ENCODE results near the gene HOMEZ.
"Not testable (repeated sequence)": the region's sequence is repeated elsewhere in the genome, so short reads cannot be mapped to it uniquely, and the experiment has no call there.

The HOMEZ gene

GRCh38 chr14:23307146-23307530 is 21.2 kb upstream of the HOMEZ start:
- no peak for DNase-seq

- peak; percentile 91 for DNase-seq
These were observed 20.6 kb upstream of the HOMEZ start, which contains the start of gene BCL2L2 for GRCh38 chr14:23306412-23307145. Gene BCL2L2, plus strand, starts transcription at chr14:23306833. Its CDS starts 935 bp downstream, at chr14:23307768.

GRCh38 chr14:23302290-23303225 is 16.6 kb upstream of the HOMEZ start, which contains the start of gene PPP1R3E:
Gene PPP1R3E, minus strand, starts transcription at chr14:23302859. Its CDS starts 283 bp downstream, at chr14:23302576.
- peak; percentile 56 for DNase-seq

- DNase-seq: no peak
These were observed 16.0 kb upstream of the HOMEZ start for GRCh38 chr14:23301969-23302289.

- peak; percentile 99 for DNase-seq
These were observed 15.5 kb upstream of the HOMEZ start for GRCh38 chr14:23301288-23301968.

GRCh38 chr14:23300687-23301223 is 14.8 kb upstream of the HOMEZ start:
- DNase-seq: peak; percentile 19

GRCh38 chr14:23299986-23300686 is 14.2 kb upstream of the HOMEZ start:
- no peak for DNase-seq

GRCh38 chr14:23299211-23299957 is 13.5 kb upstream of the HOMEZ start:
- DNase-seq: peak; percentile 41

GRCh38 chr14:23297611-23298277 is 11.8 kb upstream of the HOMEZ start:
- DNase-seq: no peak

GRCh38 chr14:23297096-23297495 is 11.2 kb upstream of the HOMEZ start:
- DNase-seq: no peak

- no peak for DNase-seq
These were observed 10.3 kb upstream of the HOMEZ start for GRCh38 chr14:23296012-23296777.

- peak; percentile 65 for DNase-seq
These were observed 9.0 kb upstream of the HOMEZ start for GRCh38 chr14:23294734-23295561.

- DNase-seq: no peak
These were observed 1.1 kb upstream of the HOMEZ start for GRCh38 chr14:23286902-23287479.

- no peak for DNase-seq
These were observed 357 bp downstream of the HOMEZ start for GRCh38 chr14:23285530-23286019.

- DNase-seq: peak; percentile 2
These were observed 1.0 kb downstream of the HOMEZ start for GRCh38 chr14:23284654-23285529.

GRCh38 chr14:23281247-23281646 is 4.7 kb downstream of the HOMEZ start:
- no peak for DNase-seq

GRCh38 chr14:23277928-23278327 is 8.0 kb downstream of the HOMEZ start:
- DNase-seq: not testable (repeated sequence)

GRCh38 chr14:23277189-23277588 is 8.7 kb downstream of the HOMEZ start:
- no peak for DNase-seq

Measured in fibroblast of skin of right biceps (primary cell).